ENCODE measurements around the gene LRRC46. TPM values are rescaled to one million over a fixed set of nuclear protein-coding genes. Genes with fewer than 3 reads are reported as not detected.
A peak's percentile ranks its signal among the peaks of the same experiment; 100 is the strongest.

The LRRC46 gene
- total and polyA plus RNA-seq, 2 of the 13 experiments (the other 11 are each of a cell fraction or from before 2014, with no cell fraction given): 0.09 TPM

GRCh38 chr17:47785538-47786123, 45.8 kb upstream of the LRRC46 start (continued):
- TF ChIP-seq THRA (CRISPR knock-in tag; IDR thresholded peaks at IDR 0.05; ENCODE audit: borderline replicate concordance): peak; percentile 67; the same call in 1 of the 2 replicates
- peak; percentile 67; the same call in 1 of the 2 replicates for TF ChIP-seq ZFP1 (CRISPR knock-in tag; IDR thresholded peaks at IDR 0.05)
- no peak for TF ChIP-seq ZNF354B (CRISPR knock-in tag; IDR thresholded peaks at IDR 0.05)
- no peak for TF ChIP-seq ZNF460 (CRISPR knock-in tag; IDR thresholded peaks at IDR 0.05; ENCODE audit: borderline replicate concordance)
- TF ChIP-seq ZNF367 (CRISPR knock-in tag; IDR thresholded peaks at IDR 0.05; ENCODE audit: borderline replicate concordance): no peak
- TF ChIP-seq SNAPC2 (CRISPR knock-in tag; IDR thresholded peaks at IDR 0.05): no peak
- peak; percentile 52; the same call in 1 of the 2 replicates for TF ChIP-seq ZNF614 (CRISPR knock-in tag; IDR thresholded peaks at IDR 0.05; ENCODE audit: borderline replicate concordance)
- no peak for TF ChIP-seq HNF4G (IDR thresholded peaks at IDR 0.05; ENCODE audit: borderline replicate concordance, low read depth, low read length)
- no peak for TF ChIP-seq HNF4G (CRISPR knock-in tag; IDR thresholded peaks at IDR 0.05; ENCODE audit: borderline replicate concordance, low read depth)
- no peak for TF ChIP-seq ZBTB34 (CRISPR knock-in tag; IDR thresholded peaks at IDR 0.05)
- TF ChIP-seq FOXA3 (CRISPR knock-in tag; IDR thresholded peaks at IDR 0.05): peak; percentile 41
- no peak; the same call in 1 of the 2 replicates for TF ChIP-seq GATAD1 (CRISPR knock-in tag; IDR thresholded peaks at IDR 0.05)
- 0 out of 2 replicates have a peak, but pooled peaks have one; percentile 61 for TF ChIP-seq BCL3 (CRISPR knock-in tag; IDR thresholded peaks at IDR 0.05)
- peak; percentile 54; the same call in 1 of the 2 replicates for TF ChIP-seq ZNF607 (CRISPR knock-in tag; IDR thresholded peaks at IDR 0.05; ENCODE audit: borderline replicate concordance)
- TF ChIP-seq MIER2 (CRISPR knock-in tag; IDR thresholded peaks at IDR 0.05): peak; percentile 99
- no peak for TF ChIP-seq ZNF30 (CRISPR knock-in tag; IDR thresholded peaks at IDR 0.05)
- no peak for TF ChIP-seq KAT7 (CRISPR knock-in tag; IDR thresholded peaks at IDR 0.05; ENCODE audit: borderline replicate concordance)
- no peak for TF ChIP-seq PHF8 (CRISPR knock-in tag; IDR thresholded peaks at IDR 0.05)
- TF ChIP-seq ZNF543 (CRISPR knock-in tag; IDR thresholded peaks at IDR 0.05): no peak
- no peak for TF ChIP-seq ZNF224 (CRISPR knock-in tag; IDR thresholded peaks at IDR 0.05)
- no peak for TF ChIP-seq SIX4 (CRISPR knock-in tag; IDR thresholded peaks at IDR 0.05)
- TF ChIP-seq ZNF333 (CRISPR knock-in tag; IDR thresholded peaks at IDR 0.05; ENCODE audit: borderline replicate concordance): no peak
- TF ChIP-seq CEBPZ (IDR thresholded peaks at IDR 0.05; ENCODE audit: low read length): no peak
- TF ChIP-seq GABPB1 (CRISPR knock-in tag; IDR thresholded peaks at IDR 0.05): no peak
- no peak for TF ChIP-seq ZKSCAN1 (IDR thresholded peaks at IDR 0.05; ENCODE audit: low read length)

Data from HepG2 (cell line).